H1 (cell line): ENCODE data around the gene MAP2K2. TPM values are rescaled to one million over a fixed set of nuclear protein-coding genes. Genes with fewer than 3 reads are reported as not detected.
A peak's percentile ranks its signal among the peaks of the same experiment; 100 is the strongest.

Experiments used
- BRCA1 ChIP-seq: IDR thresholded peaks from 2 replicates; pipeline ENCODE4 v1.6.1; 2012; ENCODE audit warnings: low read depth, low read length, improper control_type of control experiment
- EP300 ChIP-seq, 2 experiments: IDR thresholded peaks; 1 replicate in 1 of 2; 2 replicates in 1 of 2; pipeline ENCODE4 v1.6.1; 2011 to 2012; ENCODE audit warnings: low read depth in 2 of 2, low read length in 2 of 2, mild to moderate bottlenecking in 2 of 2, borderline replicate concordance in 1 of 2, inconsistent platforms in 1 of 2, moderate library complexity in 1 of 2
- KDM1A ChIP-seq: fragments of 200-600, 300-600 bp; sonication (generic); IDR thresholded peaks from 2 replicates; pipeline ENCODE4 v1.7.1; 2016; ENCODE audit warnings: mild to moderate bottlenecking, low read length, borderline replicate concordance
- MAFK ChIP-seq: IDR thresholded peaks from 2 replicates; pipeline ENCODE4 v1.6.1; 2012; ENCODE audit warnings: low read depth, mild to moderate bottlenecking, improper control_type of control experiment, low read length
- POLR2AphosphoS5 ChIP-seq: IDR thresholded peaks from 2 replicates; pipeline ENCODE4 v1.6.1; 2011; ENCODE audit warnings: low read depth, low read length
- RAD21 ChIP-seq, 2 experiments: IDR thresholded peaks in 1 of 2; conservative IDR thresholded peaks in 1 of 2; 2 replicates each; pipeline ENCODE4 v1.6.1; 2011; ENCODE audit warnings: low read depth in 2 of 2, low read length in 2 of 2, improper control_type of control experiment in 1 of 2, inconsistent platforms in 1 of 2, mild to moderate bottlenecking in 1 of 2, moderate library complexity in 1 of 2
- RXRA ChIP-seq: IDR thresholded peaks from 2 replicates; pipeline ENCODE4 v1.6.1; 2011; ENCODE audit warnings: low read depth, mild to moderate bottlenecking, low read length, moderate library complexity; ENCODE audit not compliant: insufficient read depth
- SAP30 ChIP-seq: fragments of 300-600 bp; sonication (generic); IDR thresholded peaks from 2 replicates; pipeline ENCODE4 v1.7.1; 2012; ENCODE audit warnings: low read length, moderate library complexity, mild to moderate bottlenecking, inconsistent platforms; ENCODE audit not compliant: insufficient read depth, insufficient replicate concordance
- SIN3A ChIP-seq, 2 experiments: IDR thresholded peaks in 1 of 2; conservative IDR thresholded peaks in 1 of 2; 2 replicates each; pipeline ENCODE4 v1.6.1; 2011 to 2012; ENCODE audit warnings: low read length in 2 of 2, improper control_type of control experiment in 1 of 2, low read depth in 1 of 2, mild to moderate bottlenecking in 1 of 2
- SIRT6 ChIP-seq: IDR thresholded peaks from one replicate; pipeline ENCODE4 v1.7.1; 2012; ENCODE audit warnings: low read length, inconsistent platforms
- SP4 ChIP-seq: IDR thresholded peaks from 2 replicates; pipeline ENCODE4 v1.6.1; 2012; ENCODE audit warnings: low read length, inconsistent platforms
- YY1 ChIP-seq: IDR thresholded peaks from 2 replicates; pipeline ENCODE4 v1.6.1; 2011; ENCODE audit warnings: low read depth, mild to moderate bottlenecking, low read length
- polyA plus RNA-seq, 7 experiments: library from polyadenylated mRNA; depleted of rRNA in 3 of 7; stranded (reverse) in 5 of 7; unstranded in 2 of 7; fragments of >200 nt in 5 of 7; fragments of 200-250 nt in 2 of 7; gene quantifications; 1 replicate in 5 of 7; 2 replicates in 1 of 7; 4 replicates in 1 of 7; pipeline versions ENCODE4 v1.2.1 to v1.2.3, GENCODE V29; 2011 to 2013; ENCODE audit warnings: missing spikeins in 2 of 7, mixed read lengths in 2 of 7
- total RNA-seq: library from RNA; stranded (reverse); fragmentation: NEBNext Ultra II Directional; extraction: Animal tissue kit (Norgen Biotek cat#: 25700); gene quantifications from 2 replicates; pipeline ENCODE4 v1.2.1, GENCODE V29; 2021
- TF ChIP-seq, protein P1 (sequence below), 3 experiments: IDR thresholded peaks; 1 replicate in 2 of 3; 2 replicates in 1 of 3; pipeline versions ENCODE4 v1.5.1 to v1.6.1; 2011; ENCODE audit warnings: low read length in 3 of 3, mild to moderate bottlenecking in 3 of 3, inconsistent platforms in 2 of 3, low read depth in 1 of 3, moderate library complexity in 1 of 3; ENCODE audit not compliant: insufficient read depth in 1 of 3; ENCODE audit errors: control extremely low read depth in 1 of 3

The MAP2K2 gene
- total and polyA plus RNA-seq, 2 of the 8 experiments (the other 6 are each of a cell fraction or from before 2014, with no cell fraction given): 111 to 162 TPM

DNA sequence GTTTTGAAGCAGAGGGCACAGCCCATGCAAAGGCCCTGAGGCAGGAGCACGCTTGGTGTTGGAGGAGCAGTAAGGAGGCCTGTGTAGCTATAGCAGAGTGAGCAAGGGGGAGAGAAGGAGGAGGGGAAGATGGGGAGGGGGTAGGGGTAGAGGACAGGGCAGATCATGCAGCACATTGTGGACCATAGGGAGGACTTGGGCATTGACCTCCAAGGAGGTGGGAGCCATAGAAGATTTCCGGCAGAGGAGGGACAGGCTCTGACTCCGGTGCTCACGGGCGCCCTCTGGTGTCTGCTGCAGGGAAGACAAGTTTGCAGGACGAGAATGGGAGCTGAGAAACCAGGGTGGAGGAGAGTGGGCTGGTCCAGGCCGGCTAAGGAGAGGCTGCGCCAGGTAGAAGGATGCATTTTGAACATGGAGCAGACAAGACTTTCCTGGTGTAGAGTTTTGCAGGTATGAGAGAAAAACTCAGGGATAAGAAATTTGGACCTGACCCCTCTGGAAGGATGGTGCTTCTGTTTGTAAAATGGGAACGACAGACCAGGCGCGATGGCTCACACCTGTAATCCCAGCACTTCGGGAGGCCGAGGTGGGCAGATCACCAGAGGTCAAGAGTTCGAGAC is 15.8 kb upstream of the MAP2K2 start (continued):
- TF ChIP-seq KDM1A (peak; percentile 97), SIN3A (conservative IDR thresholded peaks at IDR 0.05 in 1 of 2, IDR thresholded peaks at IDR 0.05 in 1 of 2; ENCODE audit: low read depth in 1 of 2, low read length in 2 of 2) (0 out of 4 replicates have a peak, but pooled peaks of 1 of the 2 experiments have one; percentile 41), SIRT6 (no peak), BRCA1 (no peak), SP4 (no peak), RXRA (no peak), POLR2AphosphoS5 (no peak), SAP30 (no peak), MAFK (no peak), YY1 (peak; percentile 56; the same call in 1 of the 2 replicates), EP300 (IDR thresholded peaks at IDR 0.05; ENCODE audit: borderline replicate concordance in 1 of 2, low read depth in 2 of 2, low read length in 2 of 2) (no peak), RAD21 (IDR thresholded peaks at IDR 0.05 in 1 of 2, conservative IDR thresholded peaks at IDR 0.05 in 1 of 2; ENCODE audit: low read depth in 2 of 2, low read length in 2 of 2) (peak; percentile 40 to 52)
- TF ChIP-seq, protein P1, sequence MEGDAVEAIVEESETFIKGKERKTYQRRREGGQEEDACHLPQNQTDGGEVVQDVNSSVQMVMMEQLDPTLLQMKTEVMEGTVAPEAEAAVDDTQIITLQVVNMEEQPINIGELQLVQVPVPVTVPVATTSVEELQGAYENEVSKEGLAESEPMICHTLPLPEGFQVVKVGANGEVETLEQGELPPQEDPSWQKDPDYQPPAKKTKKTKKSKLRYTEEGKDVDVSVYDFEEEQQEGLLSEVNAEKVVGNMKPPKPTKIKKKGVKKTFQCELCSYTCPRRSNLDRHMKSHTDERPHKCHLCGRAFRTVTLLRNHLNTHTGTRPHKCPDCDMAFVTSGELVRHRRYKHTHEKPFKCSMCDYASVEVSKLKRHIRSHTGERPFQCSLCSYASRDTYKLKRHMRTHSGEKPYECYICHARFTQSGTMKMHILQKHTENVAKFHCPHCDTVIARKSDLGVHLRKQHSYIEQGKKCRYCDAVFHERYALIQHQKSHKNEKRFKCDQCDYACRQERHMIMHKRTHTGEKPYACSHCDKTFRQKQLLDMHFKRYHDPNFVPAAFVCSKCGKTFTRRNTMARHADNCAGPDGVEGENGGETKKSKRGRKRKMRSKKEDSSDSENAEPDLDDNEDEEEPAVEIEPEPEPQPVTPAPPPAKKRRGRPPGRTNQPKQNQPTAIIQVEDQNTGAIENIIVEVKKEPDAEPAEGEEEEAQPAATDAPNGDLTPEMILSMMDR (IDR thresholded peaks at IDR 0.05; ENCODE audit: control extremely low read depth in 1 of 3, insufficient read depth in 1 of 3, low read depth in 1 of 3, low read length in 3 of 3): peak; percentile 81 to 98 (median 93)
